Measurements from ENCODE around the gene VSTM2A. TPM values are rescaled to one million over a fixed set of nuclear protein-coding genes. Genes with fewer than 3 reads are reported as not detected.

VSTM2A gene
- total RNA-seq, 1 experiment from 2014 or later, result not detected

- Histone ChIP-seq H3K9me2 (ENCODE audit: insufficient read depth) (no peaks in the 10 kb centered on the region), H3K27ac (ENCODE audit: low read depth, low read length) (no peak overlapping the region), H3K4me3 (replicated peaks in 1 of 2; ENCODE audit: low read depth in 1 of 2, low read length in 2 of 2) (no peak overlapping the region), H3K27me3 (ENCODE audit: insufficient read depth, low read length) (no peaks in the 10 kb centered on the region), H3K4me2 (ENCODE audit: low read length) (no peak overlapping the region), H3K36me3 (ENCODE audit: control insufficient read depth in 1 of 2, insufficient read depth in 2 of 2, low read length in 2 of 2) (no peaks in the 10 kb centered on the region), H3K9ac (ENCODE audit: low read length) (no peak overlapping the region), H3K4me1 (ENCODE audit: control insufficient read depth in 1 of 2, insufficient read depth in 2 of 2, low read length in 2 of 2) (no peaks in the 10 kb centered on the region), H3K9me3 (ENCODE audit: control insufficient read depth in 1 of 2, insufficient read depth in 1 of 2, low read depth in 1 of 2, low read length in 2 of 2) (no peaks in the 10 kb centered on the region), H3K79me2 (ENCODE audit: insufficient read depth, low read length) (no peaks in the 10 kb centered on the region), H4K20me1 (ENCODE audit: insufficient read depth) (no peaks in the 10 kb centered on the region), H2AFZ (ENCODE audit: low read depth, low read length, poor library complexity, severe bottlenecking) (no peak overlapping the region)
- no peak for ATAC-seq
- intact Hi-C loops (cut with micrococcal nuclease), result no loop called here
- TF ChIP-seq REST (IDR thresholded peaks at IDR 0.05; ENCODE audit: low read depth) (no peak), POLR2A (IDR thresholded peaks at IDR 0.05; ENCODE audit: borderline replicate concordance, extremely low read depth, insufficient read depth, insufficient read length) (no peak), POLR2AphosphoS5 (IDR thresholded peaks at IDR 0.05; ENCODE audit: low read depth, low read length) (no peak), EGR1 (IDR thresholded peaks at IDR 0.05; ENCODE audit: low read depth) (no peak), ZFX (IDR thresholded peaks at IDR 0.05) (no peak), RAD21 (IDR thresholded peaks at IDR 0.05; ENCODE audit: low read depth) (no peak), SIN3A (IDR thresholded peaks at IDR 0.05; ENCODE audit: low read depth) (no peak), CBX3 (IDR thresholded peaks at IDR 0.05; ENCODE audit: low read depth) (no peak), ELF1 (IDR thresholded peaks at IDR 0.05; ENCODE audit: borderline replicate concordance, low read depth) (no peak), SRF (IDR thresholded peaks at IDR 0.05; ENCODE audit: low read depth) (no peak), CEBPB (IDR thresholded peaks at IDR 0.05; ENCODE audit: low read depth) (no peak)
- ChIA-PET CTCF (no interaction called here), POLR2A (no interaction called here), RAD21 (ENCODE audit: low non-redundant PET in 1 of 2, low total read pairs in 2 of 2, uncharacterized antibody in 2 of 2, unreplicated experiment in 2 of 2) (no interaction called here)
- BruUV-seq (replicated peaks), result no TSS peak
- DNase-seq (ENCODE audit: low read depth, low spot score), result no peak
Measured at GRCh38 chr7:54596747-54597146, 54.6 kb downstream of the VSTM2A start.

Data from HCT116 (cell line).